NB4 (cell line): ENCODE results near the gene UNC93B1.

Source experiments
- CTCF ChIP-seq: IDR thresholded peaks from one replicate; pipeline ENCODE4 v1.5.1; 2012; ENCODE audit warnings: low read depth, low read length
- MYC ChIP-seq: IDR thresholded peaks from 2 replicates; pipeline ENCODE4 v1.6.1; 2011; ENCODE audit warnings: low read depth, low read length
- POLR2A ChIP-seq: IDR thresholded peaks from 2 replicates; pipeline ENCODE4 v1.6.1; 2011; ENCODE audit warnings: mild to moderate bottlenecking; ENCODE audit not compliant: insufficient read length; ENCODE audit errors: extremely low read depth

- TF ChIP-seq CTCF = no peak
- TF ChIP-seq POLR2A = no peak
- TF ChIP-seq MYC = no peak
These were observed 7.4 kb upstream of the UNC93B1 start for GRCh38 chr11:68011051-68011943.
